ENCODE data around the gene ETFB.

Gene ETFB

DNA sequence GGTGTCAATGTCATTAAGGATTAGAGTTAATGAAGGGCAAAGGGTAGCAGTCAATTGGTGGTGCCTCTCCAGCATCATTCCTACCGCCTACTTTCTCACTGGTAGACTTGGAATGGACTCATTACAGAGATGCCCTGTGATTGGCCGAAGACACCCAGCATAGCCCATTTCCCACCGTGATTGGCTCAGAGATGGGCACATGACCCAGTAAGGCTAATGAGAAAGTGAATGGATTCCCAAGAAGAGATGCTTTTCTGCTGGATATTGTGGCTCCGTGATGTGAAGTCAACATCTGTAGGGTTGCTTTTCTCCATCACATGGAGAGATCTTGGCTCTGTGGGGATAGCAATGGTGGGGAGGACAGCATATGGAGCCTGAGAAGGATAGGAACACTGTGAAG, 35.8 kb downstream of the ETFB start:
- Histone ChIP-seq H3K36me3 (ENCODE audit: control insufficient read depth in 5 of 5, insufficient read depth in 5 of 5, low read length in 5 of 5) (peaks cover 0 to 4% (median 3%) of the 10 kb centered on the region in 5 donors), H3K27me3 (ENCODE audit: control insufficient read depth in 5 of 5, insufficient read depth in 4 of 5, low read length in 5 of 5) (peaks cover 4 to 18% (median 8%) of the 10 kb centered on the region in 5 donors)

DNA sequence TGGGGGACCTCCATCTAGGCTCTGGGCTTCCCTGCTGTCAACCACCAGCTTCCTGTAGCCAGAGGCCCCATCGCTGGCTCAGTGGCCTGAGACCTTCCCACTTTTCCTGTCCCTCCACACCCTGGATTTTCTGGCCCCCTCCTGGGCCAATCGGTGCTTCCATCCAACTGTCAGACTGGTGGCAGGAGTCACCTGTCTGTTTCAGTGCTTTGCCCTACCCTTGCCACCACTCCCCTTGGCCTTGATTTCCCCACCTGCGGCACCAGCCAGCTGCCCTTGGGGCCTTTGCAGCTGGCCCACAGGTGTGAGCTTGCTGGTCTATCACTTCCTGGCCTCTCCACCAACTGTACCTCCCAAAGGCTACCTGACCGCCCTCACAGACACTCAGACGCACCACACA, 36.8 kb downstream of the ETFB start:
- Histone ChIP-seq H3K9ac (ENCODE audit: low read length in 5 of 5) (no peak overlapping the region), H3K36me3 (ENCODE audit: control insufficient read depth in 5 of 5, insufficient read depth in 5 of 5, low read length in 5 of 5) (peaks cover 0 to 4% (median 3%) of the 10 kb centered on the region in 5 donors), H3K9me3 (ENCODE audit: control insufficient read depth in 5 of 5, low read length in 5 of 5) (peaks cover 0 to 4% (median 0%) of the 10 kb centered on the region in 5 donors), H3K27me3 (ENCODE audit: control insufficient read depth in 5 of 5, insufficient read depth in 4 of 5, low read length in 5 of 5) (peaks cover 4 to 18% (median 8%) of the 10 kb centered on the region in 5 donors), H3K4me3 (ENCODE audit: low read depth in 1 of 5, low read length in 5 of 5) (no peak overlapping the region), H3K4me1 (ENCODE audit: control insufficient read depth in 5 of 5, insufficient read depth in 5 of 5, low read length in 5 of 5) (peaks cover 0 to 16% (median 14%) of the 10 kb centered on the region in 5 donors), H3K27ac (ENCODE audit: low read depth, low read length) (no peak overlapping the region)

More for the DNA sequence above, 35.8 kb downstream of the ETFB start:
- H3K9ac ChIP-seq (ENCODE audit: low read length in 5 of 5) = no peak overlapping the region
- no peak overlapping the region for H3K27ac ChIP-seq (ENCODE audit: low read depth, low read length)
- peaks cover 0 to 4% (median 0%) of the 10 kb centered on the region in 5 donors for H3K9me3 ChIP-seq (ENCODE audit: control insufficient read depth in 5 of 5, low read length in 5 of 5)
- peaks cover 0 to 15% (median 11%) of the 10 kb centered on the region in 5 donors for H3K4me1 ChIP-seq (ENCODE audit: control insufficient read depth in 5 of 5, insufficient read depth in 5 of 5, low read length in 5 of 5)
- no peak overlapping the region for H3K4me3 ChIP-seq (ENCODE audit: low read depth in 1 of 5, low read length in 5 of 5)

DNA sequence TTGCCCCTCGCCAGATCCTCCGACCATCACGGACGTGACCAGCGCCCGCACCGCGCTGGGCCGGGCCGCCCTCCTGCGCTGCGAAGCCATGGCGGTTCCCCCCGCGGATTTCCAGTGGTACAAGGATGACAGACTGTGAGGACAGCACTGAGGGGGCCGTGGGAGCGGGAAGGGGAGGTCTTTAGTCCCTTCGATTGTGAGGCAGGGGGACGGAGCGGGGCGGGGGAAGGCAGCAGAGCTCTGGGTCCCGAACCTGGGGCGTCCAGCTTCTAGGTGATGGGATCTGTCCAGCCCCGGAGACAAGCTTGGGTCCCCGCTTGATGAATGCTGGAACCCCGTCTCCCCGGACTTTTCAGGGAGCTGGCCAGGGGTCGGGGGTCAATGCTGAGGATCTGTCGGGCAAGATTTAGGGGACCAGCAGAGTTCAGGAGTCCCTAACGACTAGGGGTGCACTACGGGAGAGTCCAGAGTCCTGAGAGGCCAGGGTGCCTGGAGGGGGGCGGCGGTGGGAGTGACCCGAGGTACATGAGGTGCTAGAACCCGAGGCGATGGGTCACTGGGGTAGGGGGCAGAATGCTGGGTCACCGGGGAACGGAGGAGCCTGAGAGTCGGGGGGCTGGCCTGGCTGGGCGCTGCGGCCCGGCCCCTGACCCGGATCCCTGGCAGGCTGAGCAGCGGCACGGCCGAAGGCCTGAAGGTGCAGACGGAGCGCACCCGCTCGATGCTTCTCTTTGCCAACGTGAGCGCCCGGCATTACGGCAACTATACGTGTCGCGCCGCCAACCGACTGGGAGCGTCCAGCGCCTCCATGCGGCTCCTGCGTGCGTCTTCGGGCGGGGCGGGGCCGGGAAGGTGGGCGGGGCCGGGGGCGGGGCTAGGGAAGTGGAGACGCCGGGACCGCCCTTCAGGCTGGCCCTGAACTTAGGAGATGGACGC, 38.9 kb downstream of the ETFB start:
- H3K9ac ChIP-seq (ENCODE audit: low read length in 5 of 5) = peak overlapping the region in 1 of 5 donors; percentile 37
- peaks cover 0 to 25% (median 21%) of the 10 kb centered on the region in 5 donors for H3K4me1 ChIP-seq (ENCODE audit: control insufficient read depth in 5 of 5, insufficient read depth in 5 of 5, low read length in 5 of 5)
- peak overlapping the region; percentile 11 to 52 (median 40) for H3K4me3 ChIP-seq (ENCODE audit: low read depth in 1 of 5, low read length in 5 of 5)
- peaks cover 0 to 4% (median 0%) of the 10 kb centered on the region in 5 donors for H3K9me3 ChIP-seq (ENCODE audit: control insufficient read depth in 5 of 5, low read length in 5 of 5)
- no peak overlapping the region for H3K27ac ChIP-seq (ENCODE audit: low read depth, low read length)
- peaks cover 0 to 4% (median 3%) of the 10 kb centered on the region in 5 donors for H3K36me3 ChIP-seq (ENCODE audit: control insufficient read depth in 5 of 5, insufficient read depth in 5 of 5, low read length in 5 of 5)
- H3K27me3 ChIP-seq (ENCODE audit: control insufficient read depth in 5 of 5, insufficient read depth in 4 of 5, low read length in 5 of 5) = peaks cover 6 to 29% (median 15%) of the 10 kb centered on the region in 5 donors

DNA sequence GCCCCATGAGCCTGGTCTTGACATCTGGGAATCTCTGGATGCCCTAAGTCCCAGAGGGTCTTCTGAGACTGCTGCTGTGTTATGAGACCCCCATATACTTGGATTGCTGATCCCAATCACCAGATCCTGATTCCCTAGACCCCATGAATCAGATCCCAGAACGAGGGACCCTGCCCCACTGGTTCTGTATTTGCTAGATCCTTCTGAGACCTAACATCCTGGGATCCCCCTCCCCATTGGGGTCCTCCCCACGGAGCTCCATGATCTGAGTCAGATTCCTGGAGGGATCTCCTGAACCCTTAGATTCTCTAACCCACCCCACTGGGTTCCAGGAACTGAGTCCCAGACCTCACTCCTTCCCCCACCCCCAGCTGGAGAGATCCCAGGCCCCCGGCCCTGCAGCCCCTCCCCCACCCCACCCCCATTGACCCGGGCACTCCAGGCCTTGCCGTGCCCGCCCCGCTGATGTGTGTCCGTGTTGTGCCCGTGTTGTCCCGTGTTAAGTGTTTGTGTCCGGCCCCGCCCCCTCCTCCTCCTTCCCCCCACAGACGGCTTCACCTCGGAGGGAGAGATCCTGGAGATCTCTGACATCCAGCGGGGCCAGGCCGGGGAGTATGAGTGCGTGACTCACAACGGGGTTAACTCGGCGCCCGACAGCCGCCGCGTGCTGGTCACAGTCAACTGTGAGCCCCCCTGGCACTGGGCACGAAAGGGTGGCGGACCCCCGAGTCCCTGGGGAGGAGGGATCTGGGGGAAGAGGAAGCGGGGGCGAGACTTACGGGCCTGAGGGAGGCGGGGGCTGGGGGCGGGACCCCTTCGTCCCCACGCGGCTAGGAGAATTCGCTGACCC, 39.7 kb downstream of the ETFB start:
- H3K4me3 ChIP-seq (ENCODE audit: low read depth in 1 of 5, low read length in 5 of 5) = no peak overlapping the region
- H3K27ac ChIP-seq (ENCODE audit: low read depth, low read length) = no peak overlapping the region
- peaks cover 0 to 4% (median 0%) of the 10 kb centered on the region in 5 donors for H3K9me3 ChIP-seq (ENCODE audit: control insufficient read depth in 5 of 5, low read length in 5 of 5)
- H3K27me3 ChIP-seq (ENCODE audit: control insufficient read depth in 5 of 5, insufficient read depth in 4 of 5, low read length in 5 of 5) = peaks cover 6 to 29% (median 16%) of the 10 kb centered on the region in 5 donors
- peaks cover 0 to 25% (median 21%) of the 10 kb centered on the region in 5 donors for H3K4me1 ChIP-seq (ENCODE audit: control insufficient read depth in 5 of 5, insufficient read depth in 5 of 5, low read length in 5 of 5)
- peaks cover 0 to 2% (median 0%) of the 10 kb centered on the region in 5 donors for H3K36me3 ChIP-seq (ENCODE audit: control insufficient read depth in 5 of 5, insufficient read depth in 5 of 5, low read length in 5 of 5)
- no peak overlapping the region for H3K9ac ChIP-seq (ENCODE audit: low read length in 5 of 5)

DNA sequence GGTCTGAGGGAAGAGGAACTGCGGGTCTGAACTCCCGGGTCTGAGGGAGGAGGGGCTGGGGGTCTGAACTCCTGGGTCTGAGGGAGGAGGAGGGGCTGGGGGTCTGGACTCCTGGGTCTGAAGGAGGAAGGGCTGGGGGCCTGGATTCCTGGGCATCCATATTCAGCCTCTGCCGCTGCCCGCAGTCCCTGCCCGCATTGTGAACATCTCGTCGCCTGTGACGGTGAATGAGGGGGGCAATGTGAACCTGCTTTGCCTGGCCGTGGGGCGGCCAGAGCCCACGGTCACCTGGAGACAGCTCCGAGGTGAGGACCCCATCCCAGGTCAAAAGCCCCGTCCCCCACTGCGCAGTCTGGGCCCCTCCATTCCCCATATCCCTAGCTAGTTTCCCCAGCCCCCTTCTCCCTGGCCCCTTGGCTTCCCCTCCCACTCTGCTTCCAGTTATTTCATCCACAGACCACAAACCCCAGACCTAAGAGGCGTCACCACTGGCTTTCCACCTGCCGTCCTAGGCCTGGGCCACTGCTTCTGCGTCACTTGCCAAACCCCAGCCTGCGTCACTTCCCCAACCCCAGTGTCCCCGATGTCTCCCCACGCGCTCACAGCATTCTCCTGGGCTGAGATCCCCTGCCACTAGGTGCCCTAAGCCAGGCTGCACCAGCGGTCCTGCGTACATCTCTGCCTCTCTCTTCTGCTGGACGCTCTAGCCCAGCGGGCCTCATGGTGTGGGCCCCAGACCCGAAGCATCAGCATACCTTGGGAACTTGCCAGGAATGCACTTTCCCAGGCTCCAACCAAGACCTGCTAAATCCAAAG, 40.8 kb downstream of the ETFB start:
- peaks cover 6 to 29% (median 15%) of the 10 kb centered on the region in 5 donors for H3K27me3 ChIP-seq (ENCODE audit: control insufficient read depth in 5 of 5, insufficient read depth in 4 of 5, low read length in 5 of 5)
- no peak overlapping the region for H3K27ac ChIP-seq (ENCODE audit: low read depth, low read length)
- no peaks in the 10 kb centered on the region for H3K36me3 ChIP-seq (ENCODE audit: control insufficient read depth in 5 of 5, insufficient read depth in 5 of 5, low read length in 5 of 5)

DNA sequence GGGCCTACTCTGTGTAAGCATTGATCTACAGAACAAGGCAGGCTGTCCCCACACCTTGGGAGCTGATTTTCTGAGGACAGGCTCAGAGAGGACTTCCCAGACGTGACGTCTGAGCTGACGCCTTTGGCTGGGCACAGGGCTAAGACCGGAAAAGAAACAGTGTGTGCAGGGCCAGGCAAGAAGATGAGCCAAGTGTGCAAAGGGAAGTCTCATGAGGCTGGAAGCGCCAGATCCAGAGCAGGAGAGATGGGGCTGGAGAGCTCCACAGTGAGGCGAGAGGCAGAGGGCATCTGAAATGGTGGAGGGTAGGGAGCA, 42.1 kb downstream of the ETFB start:
- H3K27ac ChIP-seq (ENCODE audit: low read depth, low read length) = no peak overlapping the region
- peaks cover 0 to 25% (median 22%) of the 10 kb centered on the region in 5 donors for H3K4me1 ChIP-seq (ENCODE audit: control insufficient read depth in 5 of 5, insufficient read depth in 5 of 5, low read length in 5 of 5)
- peaks cover 6 to 20% (median 13%) of the 10 kb centered on the region in 5 donors for H3K27me3 ChIP-seq (ENCODE audit: control insufficient read depth in 5 of 5, insufficient read depth in 4 of 5, low read length in 5 of 5)
- no peaks in the 10 kb centered on the region for H3K36me3 ChIP-seq (ENCODE audit: control insufficient read depth in 5 of 5, insufficient read depth in 5 of 5, low read length in 5 of 5)
- H3K9me3 ChIP-seq (ENCODE audit: control insufficient read depth in 5 of 5, low read length in 5 of 5) = no peaks in the 10 kb centered on the region
- H3K9ac ChIP-seq (ENCODE audit: low read length in 5 of 5) = no peak overlapping the region
- no peak overlapping the region for H3K4me3 ChIP-seq (ENCODE audit: low read depth in 1 of 5, low read length in 5 of 5)

More for the DNA sequence above, 40.8 kb downstream of the ETFB start:
- peaks cover 0 to 25% (median 22%) of the 10 kb centered on the region in 5 donors for H3K4me1 ChIP-seq (ENCODE audit: control insufficient read depth in 5 of 5, insufficient read depth in 5 of 5, low read length in 5 of 5)
- H3K9ac ChIP-seq (ENCODE audit: low read length in 5 of 5) = no peak overlapping the region
- no peak overlapping the region for H3K4me3 ChIP-seq (ENCODE audit: low read depth in 1 of 5, low read length in 5 of 5)
- no peaks in the 10 kb centered on the region for H3K9me3 ChIP-seq (ENCODE audit: control insufficient read depth in 5 of 5, low read length in 5 of 5)

DNA sequence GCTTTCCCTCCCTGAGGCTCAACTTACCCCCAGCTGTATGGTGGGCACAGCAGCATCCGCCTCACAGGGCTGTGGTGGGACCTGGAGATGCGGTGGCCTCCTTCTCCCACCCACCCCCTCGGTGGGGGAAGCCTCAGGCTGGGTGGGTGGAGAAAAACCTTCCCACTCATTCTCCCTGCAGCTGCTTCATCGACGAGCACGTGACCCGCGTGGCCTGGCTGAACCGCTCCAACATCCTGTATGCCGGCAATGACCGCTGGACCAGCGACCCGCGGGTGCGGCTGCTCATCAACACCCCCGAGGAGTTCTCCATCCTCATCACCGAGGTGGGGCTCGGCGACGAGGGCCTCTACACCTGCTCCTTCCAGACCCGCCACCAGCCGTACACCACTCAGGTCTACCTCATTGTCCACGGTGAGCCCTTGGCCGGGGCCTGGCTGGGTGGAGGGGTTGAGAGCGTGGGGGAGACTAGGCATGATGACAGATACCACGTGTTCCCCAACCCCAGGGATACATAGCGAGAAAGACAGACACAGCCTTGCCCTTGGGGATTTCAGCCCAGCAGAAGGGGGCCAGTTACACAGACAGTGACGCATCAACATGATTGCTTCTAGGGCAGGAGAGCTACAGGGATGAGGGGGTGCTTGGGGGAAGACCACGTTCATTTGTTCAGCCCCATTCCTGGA, 42.6 kb downstream of the ETFB start:
- Histone ChIP-seq H3K36me3 (ENCODE audit: control insufficient read depth in 5 of 5, insufficient read depth in 5 of 5, low read length in 5 of 5) (no peaks in the 10 kb centered on the region), H3K9ac (ENCODE audit: low read length in 5 of 5) (no peak overlapping the region), H3K4me3 (ENCODE audit: low read depth in 1 of 5, low read length in 5 of 5) (no peak overlapping the region), H3K27me3 (ENCODE audit: control insufficient read depth in 5 of 5, insufficient read depth in 4 of 5, low read length in 5 of 5) (peaks cover 4 to 21% (median 15%) of the 10 kb centered on the region in 5 donors), H3K27ac (ENCODE audit: low read depth, low read length) (no peak overlapping the region), H3K9me3 (ENCODE audit: control insufficient read depth in 5 of 5, low read length in 5 of 5) (no peaks in the 10 kb centered on the region), H3K4me1 (ENCODE audit: control insufficient read depth in 5 of 5, insufficient read depth in 5 of 5, low read length in 5 of 5) (peaks cover 0 to 25% (median 22%) of the 10 kb centered on the region in 5 donors)

DNA sequence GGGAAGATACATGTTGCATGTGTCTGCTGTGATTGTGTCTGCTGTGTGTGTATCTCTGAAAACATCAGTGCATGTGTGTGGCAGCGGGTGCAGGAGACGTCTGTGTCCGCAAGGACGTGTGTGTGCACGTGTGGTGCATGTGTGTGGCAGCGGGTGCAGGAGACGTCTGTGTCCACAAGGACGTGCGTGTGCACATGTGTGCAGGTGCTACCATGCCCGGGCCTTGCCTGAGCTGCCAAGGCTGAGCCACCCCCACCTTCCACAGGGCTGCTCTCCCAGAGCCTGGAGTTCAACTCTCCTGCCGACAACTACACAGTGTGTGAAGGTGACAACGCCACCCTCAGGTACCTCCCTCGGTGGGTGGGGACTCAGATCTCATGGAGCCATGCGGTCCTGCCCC, 44.4 kb downstream of the ETFB start:
- Histone ChIP-seq H3K27me3 (ENCODE audit: control insufficient read depth in 5 of 5, insufficient read depth in 4 of 5, low read length in 5 of 5) (peaks cover 3 to 19% (median 11%) of the 10 kb centered on the region in 5 donors), H3K4me1 (ENCODE audit: control insufficient read depth in 5 of 5, insufficient read depth in 5 of 5, low read length in 5 of 5) (peaks cover 0 to 13% (median 10%) of the 10 kb centered on the region in 5 donors), H3K4me3 (ENCODE audit: low read depth in 1 of 5, low read length in 5 of 5) (no peak overlapping the region), H3K9ac (ENCODE audit: low read length in 5 of 5) (no peak overlapping the region), H3K27ac (ENCODE audit: low read depth, low read length) (no peak overlapping the region), H3K9me3 (ENCODE audit: control insufficient read depth in 5 of 5, low read length in 5 of 5) (no peaks in the 10 kb centered on the region), H3K36me3 (ENCODE audit: control insufficient read depth in 5 of 5, insufficient read depth in 5 of 5, low read length in 5 of 5) (no peaks in the 10 kb centered on the region)

DNA sequence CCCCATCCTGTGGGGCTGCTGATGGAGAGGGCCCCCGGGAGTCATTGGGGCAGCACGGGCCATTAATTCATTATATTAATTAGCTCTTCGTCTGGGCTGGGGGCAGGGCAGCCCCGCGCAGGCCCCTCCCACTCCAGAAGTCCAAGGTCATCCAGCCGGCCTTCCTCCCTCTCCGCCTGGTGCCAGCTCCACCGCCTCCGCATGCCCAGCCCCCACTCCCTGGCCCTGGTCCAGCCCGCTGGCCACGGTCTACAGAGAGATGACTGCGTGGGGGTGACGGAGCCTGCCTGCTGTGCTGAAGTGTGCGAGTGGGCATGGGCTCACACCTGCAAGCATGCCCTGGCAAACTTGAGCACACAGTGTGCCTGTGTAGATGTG, 45.9 kb downstream of the ETFB start:
- Histone ChIP-seq H3K36me3 (ENCODE audit: control insufficient read depth in 5 of 5, insufficient read depth in 5 of 5, low read length in 5 of 5) (no peaks in the 10 kb centered on the region), H3K4me1 (ENCODE audit: control insufficient read depth in 5 of 5, insufficient read depth in 5 of 5, low read length in 5 of 5) (peaks cover 0 to 13% (median 10%) of the 10 kb centered on the region in 5 donors), H3K27ac (ENCODE audit: low read depth, low read length) (no peak overlapping the region), H3K27me3 (ENCODE audit: control insufficient read depth in 5 of 5, insufficient read depth in 4 of 5, low read length in 5 of 5) (peaks cover 3 to 19% (median 11%) of the 10 kb centered on the region in 5 donors), H3K9ac (ENCODE audit: low read length in 5 of 5) (no peak overlapping the region), H3K9me3 (ENCODE audit: control insufficient read depth in 5 of 5, low read length in 5 of 5) (no peaks in the 10 kb centered on the region), H3K4me3 (ENCODE audit: low read depth in 1 of 5, low read length in 5 of 5) (no peak overlapping the region)
